ENCODE measurements around the gene PSD2. TPM values are rescaled to one million over a fixed set of nuclear protein-coding genes. Genes with fewer than 3 reads are reported as not detected.
A peak's percentile ranks its signal among the peaks of the same experiment; 100 is the strongest.

The PSD2 gene
- total RNA-seq, 1 experiment from 2014 or later, result 0.79 TPM

DNA sequence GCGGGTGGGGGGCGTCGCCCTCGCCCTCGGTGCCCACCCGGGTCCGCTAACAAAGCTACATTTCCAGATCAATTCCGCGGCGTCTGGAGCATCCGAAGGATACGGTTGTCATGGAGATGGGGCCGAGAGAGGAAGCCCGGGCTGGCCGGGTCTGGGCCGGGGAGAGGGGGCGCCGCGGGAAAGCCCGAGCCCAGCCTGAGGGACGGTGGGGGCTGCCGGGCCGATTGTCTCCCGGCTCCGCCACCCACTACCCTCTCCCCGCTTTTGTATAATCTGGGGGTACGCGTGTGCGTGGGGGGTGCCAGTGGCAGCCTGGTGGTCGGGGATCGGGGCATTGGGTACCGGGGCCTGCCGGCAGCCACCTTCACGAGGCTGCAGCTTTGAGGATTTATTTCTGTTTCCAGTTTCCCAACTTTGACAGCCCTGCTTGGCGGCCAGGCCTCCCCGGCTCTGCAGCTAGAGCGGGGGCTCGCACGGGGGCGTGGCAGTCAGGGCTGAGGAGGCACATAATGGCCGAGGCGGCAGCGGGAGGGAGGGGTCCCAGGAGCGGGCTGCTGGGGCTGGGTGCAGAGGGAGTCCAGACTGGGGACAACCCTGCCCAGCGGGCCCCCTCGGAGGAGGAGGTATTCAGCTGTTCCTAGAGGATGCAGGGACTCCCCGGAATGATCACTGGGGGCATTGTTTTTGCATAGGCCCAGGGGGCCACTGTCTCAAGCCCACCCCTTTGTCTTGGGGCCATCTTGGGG lies 626 bp downstream of the PSD2 start:
- no peak overlapping the region for H2AFZ ChIP-seq (ENCODE audit: low read depth, low read length, poor library complexity, severe bottlenecking)
- no peak overlapping the region for H3K27ac ChIP-seq (ENCODE audit: low read depth, low read length)
- peaks cover 0 to 9% of the 10 kb centered on the region in 2 experiments; a peak in 2 of 4 replicates for H3K4me1 ChIP-seq (ENCODE audit: control insufficient read depth in 1 of 2, insufficient read depth in 2 of 2, low read length in 2 of 2)
- no peak for DNase-seq (ENCODE audit: low read depth, low spot score)
- no TSS peak for BruUV-seq (replicated peaks)
- ChIA-PET POLR2A (no interaction called here), CTCF (interaction anchor here (1.7 to 2.7 kb wide), 2 partner anchors 9 to 172 kb away, joined by 6 to 13 read pairs; no protein-coding TSS in a partner anchor), RAD21 (ENCODE audit: low non-redundant PET in 1 of 2, low total read pairs in 2 of 2, uncharacterized antibody in 2 of 2, unreplicated experiment in 2 of 2) (no interaction called here)
- H3K4me3 ChIP-seq (replicated peaks in 1 of 2; ENCODE audit: low read depth in 1 of 2, low read length in 2 of 2), result no peak overlapping the region
- TF ChIP-seq SRF (IDR thresholded peaks at IDR 0.05; ENCODE audit: low read depth) (no peak), CBX3 (IDR thresholded peaks at IDR 0.05; ENCODE audit: low read depth) (no peak), EZH2 (IDR thresholded peaks at IDR 0.05) (no peak), EZH2phosphoT487 (IDR thresholded peaks at IDR 0.05; ENCODE audit: borderline replicate concordance) (no peak), POLR2A (IDR thresholded peaks at IDR 0.05; ENCODE audit: borderline replicate concordance, extremely low read depth, insufficient read depth, insufficient read length) (no peak)
- TF ChIP-seq, protein P1, sequence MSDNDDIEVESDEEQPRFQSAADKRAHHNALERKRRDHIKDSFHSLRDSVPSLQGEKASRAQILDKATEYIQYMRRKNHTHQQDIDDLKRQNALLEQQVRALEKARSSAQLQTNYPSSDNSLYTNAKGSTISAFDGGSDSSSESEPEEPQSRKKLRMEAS (IDR thresholded peaks at IDR 0.05), result no peak
- H4K20me1 ChIP-seq (ENCODE audit: insufficient read depth), result no peaks in the 10 kb centered on the region
- H3K9me2 ChIP-seq (ENCODE audit: insufficient read depth), result no peaks in the 10 kb centered on the region
- no peaks in the 10 kb centered on the region for H3K79me2 ChIP-seq (ENCODE audit: insufficient read depth, low read length)
- H3K36me3 ChIP-seq (ENCODE audit: control insufficient read depth in 1 of 2, insufficient read depth in 2 of 2, low read length in 2 of 2), result no peaks in the 10 kb centered on the region
- H3K9me3 ChIP-seq (ENCODE audit: control insufficient read depth in 1 of 2, insufficient read depth in 1 of 2, low read depth in 1 of 2, low read length in 2 of 2), result no peaks in the 10 kb centered on the region
- no peak overlapping the region for H3K9ac ChIP-seq (ENCODE audit: low read length)
- intact Hi-C loops (cut with micrococcal nuclease), result no loop called here
- ATAC-seq, result no peak; the same call in 1 of the 2 replicates
- H3K27me3 ChIP-seq (ENCODE audit: insufficient read depth, low read length), result peaks cover 47% of the 10 kb centered on the region
- peak overlapping the region; percentile 68 for H3K4me2 ChIP-seq (ENCODE audit: low read length)

DNA sequence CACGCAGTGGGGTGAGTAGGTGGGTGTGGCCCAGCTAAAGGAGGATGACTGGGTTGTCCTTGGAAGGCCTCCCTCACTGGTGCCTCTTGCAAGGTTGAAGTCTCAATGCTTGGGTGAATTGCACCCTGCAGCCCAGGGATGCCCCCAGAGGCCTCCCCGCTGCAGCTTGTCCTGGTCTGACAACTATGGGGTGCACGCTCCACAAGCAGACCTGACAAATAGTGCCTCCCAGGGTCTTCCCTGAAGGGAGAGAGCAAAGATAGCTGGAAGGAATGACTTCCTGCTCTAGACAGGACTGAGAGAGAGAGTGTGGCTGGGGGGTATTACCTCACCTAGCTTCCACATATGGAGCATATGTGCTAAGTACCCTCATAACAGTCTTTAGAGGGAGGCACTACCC lies 1.7 kb downstream of the PSD2 start:
- Histone ChIP-seq H3K27ac (ENCODE audit: low read depth, low read length) (no peak overlapping the region), H3K79me2 (ENCODE audit: insufficient read depth, low read length) (no peaks in the 10 kb centered on the region), H4K20me1 (ENCODE audit: insufficient read depth) (no peaks in the 10 kb centered on the region), H3K9me3 (ENCODE audit: control insufficient read depth in 1 of 2, insufficient read depth in 1 of 2, low read depth in 1 of 2, low read length in 2 of 2) (no peaks in the 10 kb centered on the region), H3K9me2 (ENCODE audit: insufficient read depth) (no peaks in the 10 kb centered on the region), H3K4me3 (replicated peaks in 1 of 2; ENCODE audit: low read depth in 1 of 2, low read length in 2 of 2) (no peak overlapping the region), H3K27me3 (ENCODE audit: insufficient read depth, low read length) (peaks cover 58% of the 10 kb centered on the region), H3K4me1 (ENCODE audit: control insufficient read depth in 1 of 2, insufficient read depth in 2 of 2, low read length in 2 of 2) (peaks cover 0 to 9% of the 10 kb centered on the region in 2 experiments; a peak in 2 of 4 replicates), H3K4me2 (ENCODE audit: low read length) (no peak overlapping the region), H3K36me3 (ENCODE audit: control insufficient read depth in 1 of 2, insufficient read depth in 2 of 2, low read length in 2 of 2) (no peaks in the 10 kb centered on the region), H2AFZ (ENCODE audit: low read depth, low read length, poor library complexity, severe bottlenecking) (no peak overlapping the region), H3K9ac (ENCODE audit: low read length) (no peak overlapping the region)
- POLR2A ChIA-PET, result no interaction called here
- no TSS peak for BruUV-seq (replicated peaks)
- CTCF ChIA-PET, result interaction anchor here (2.7 kb wide), 1 partner anchor 10 kb away, joined by 13 read pairs; no protein-coding TSS in a partner anchor
- ATAC-seq, result no peak
- no peak for TF ChIP-seq ELF1 (IDR thresholded peaks at IDR 0.05; ENCODE audit: borderline replicate concordance, low read depth)
- TF ChIP-seq SIN3A (IDR thresholded peaks at IDR 0.05; ENCODE audit: low read depth), result no peak
- no peak for TF ChIP-seq ZFX (IDR thresholded peaks at IDR 0.05)
- TF ChIP-seq YY1 (IDR thresholded peaks at IDR 0.05; ENCODE audit: extremely low read depth, insufficient replicate concordance, low read depth, low read length), result no peak
- no peak for TF ChIP-seq EZH2 (IDR thresholded peaks at IDR 0.05)
- TF ChIP-seq POLR2AphosphoS5 (IDR thresholded peaks at IDR 0.05; ENCODE audit: low read depth, low read length), result no peak
- no peak for TF ChIP-seq CEBPB (IDR thresholded peaks at IDR 0.05; ENCODE audit: low read depth)
- intact Hi-C loops (cut with micrococcal nuclease), result no loop called here
- no peak for DNase-seq (ENCODE audit: low read depth, low spot score)
- RAD21 ChIA-PET (ENCODE audit: low non-redundant PET in 1 of 2, low total read pairs in 2 of 2, uncharacterized antibody in 2 of 2, unreplicated experiment in 2 of 2), result interaction anchor here in 1 of 2 experiments (0.5 kb wide), 1 partner anchor 70 kb away, joined by 4 read pairs; no protein-coding TSS in a partner anchor
